Neural cell (in vitro differentiated cells): ENCODE measurements around the gene PLCL2. TPM values are rescaled to one million over a fixed set of nuclear protein-coding genes. Genes with fewer than 3 reads are reported as not detected.

ENCODE experiments used
- H2AFZ ChIP-seq: fragments of 200-600, 300-800 bp; sonication (generic), shearing (Covaris generic); 2 replicates; pipeline ENCODE4 v1.6.0; 2014; ENCODE audit warnings: low read depth, mild to moderate bottlenecking, antibody characterized with exemption, low read length, moderate library complexity
- H3F3A ChIP-seq: fragments of 200-600 bp; shearing (Covaris generic); 2 replicates; pipeline ENCODE4 v1.6.1; 2016; ENCODE audit warnings: mild to moderate bottlenecking, moderate library complexity, mixed read lengths, antibody characterized with exemption, low read length; ENCODE audit not compliant: insufficient read depth, poor library complexity, severe bottlenecking
- H3K27ac ChIP-seq: fragments of 200-600, 300-800 bp; sonication (generic), shearing (Covaris generic); 2 replicates; pipeline ENCODE4 v1.5.1; 2014; ENCODE audit warnings: mild to moderate bottlenecking, low read length, moderate library complexity
- H3K27me3 ChIP-seq: fragments of 300-800, 200-600 bp; sonication (generic), shearing (Covaris generic); 2 replicates; pipeline ENCODE4 v1.6.0; 2014; ENCODE audit warnings: mild to moderate bottlenecking, low read depth, low read length, moderate library complexity; ENCODE audit not compliant: insufficient read depth
- H3K36me3 ChIP-seq: fragments of 300-800, 200-600 bp; sonication (generic), shearing (Covaris generic); 2 replicates; pipeline ENCODE4 v1.5.1; 2014; ENCODE audit warnings: mild to moderate bottlenecking, antibody characterized with exemption, low read length, moderate library complexity; ENCODE audit not compliant: insufficient read depth
- H3K4me2 ChIP-seq: fragments of 300-800, 200-600 bp; sonication (generic), shearing (Covaris generic); 2 replicates; pipeline ENCODE4 v1.6.0; 2014; ENCODE audit warnings: mild to moderate bottlenecking, low read length
- H3K4me3 ChIP-seq: fragments of 300-800, 200-600 bp; sonication (generic), shearing (Covaris generic); 2 replicates; pipeline ENCODE4 v1.5.1; 2014; ENCODE audit warnings: mild to moderate bottlenecking, low read length, moderate library complexity
- H3K79me2 ChIP-seq: fragments of 200-600 bp; shearing (Covaris generic); replicated peaks from 2 replicates; pipeline ENCODE4 v1.6.0; 2014; ENCODE audit warnings: mild to moderate bottlenecking, low read length, moderate library complexity; ENCODE audit not compliant: insufficient read depth
- H3K9ac ChIP-seq: fragments of 300-800, 200-600 bp; sonication (generic), shearing (Covaris generic); 2 replicates; pipeline ENCODE4 v1.6.1; 2016; ENCODE audit warnings: mild to moderate bottlenecking, low read length, mixed read lengths
- H3K9me2 ChIP-seq: fragments of 200-600 bp; shearing (Covaris generic); 2 replicates; pipeline ENCODE4 v1.6.1; 2016; ENCODE audit warnings: mild to moderate bottlenecking, low read length, mixed read lengths; ENCODE audit not compliant: insufficient read depth
- H3K9me3 ChIP-seq: fragments of 200-600, 300-800 bp; sonication (generic), shearing (Covaris generic); 2 replicates; pipeline ENCODE4 v1.6.1; 2016; ENCODE audit warnings: mild to moderate bottlenecking, mixed run types, low read length, moderate library complexity, mixed read lengths
- H4K20me1 ChIP-seq: fragments of 200-600 bp; shearing (Covaris generic); 2 replicates; pipeline ENCODE4 v1.6.1; 2016; ENCODE audit warnings: mild to moderate bottlenecking, mixed run types; ENCODE audit not compliant: insufficient read depth
- EP300 ChIP-seq: fragments of 450-650 bp; conservative IDR thresholded peaks from 2 replicates; pipeline ENCODE4 v1.6.1; 2014; ENCODE audit warnings: antibody characterized with exemption, mild to moderate bottlenecking, moderate library complexity; ENCODE audit not compliant: poor library complexity, severe bottlenecking
- EZH2 ChIP-seq: fragments of 200-600, 300-800 bp; shearing (Covaris generic), sonication (generic); IDR thresholded peaks from 2 replicates; pipeline ENCODE4 v1.6.1; 2014; ENCODE audit warnings: antibody characterized with exemption, low read length, borderline replicate concordance, mild to moderate bottlenecking; ENCODE audit not compliant: insufficient read depth, poor library complexity, severe bottlenecking
- MXI1 ChIP-seq: fragments of 450-650 bp; conservative IDR thresholded peaks from 2 replicates; pipeline ENCODE4 v1.6.1; 2014; ENCODE audit warnings: antibody characterized with exemption, mild to moderate bottlenecking; ENCODE audit not compliant: poor library complexity, severe bottlenecking
- POLR2AphosphoS5 ChIP-seq: IDR thresholded peaks from 2 replicates; pipeline ENCODE4 v1.6.1; 2012
- RAD21 ChIP-seq: fragments of 450-650 bp; conservative IDR thresholded peaks from 2 replicates; pipeline ENCODE4 v1.6.1; 2014; ENCODE audit warnings: antibody characterized with exemption, mild to moderate bottlenecking, moderate library complexity
- SMC3 ChIP-seq: fragments of 450-650 bp; conservative IDR thresholded peaks from 2 replicates; pipeline ENCODE4 v1.6.1; 2014; ENCODE audit warnings: antibody characterized with exemption, mild to moderate bottlenecking, moderate library complexity; ENCODE audit not compliant: poor library complexity
- TAF1 ChIP-seq: IDR thresholded peaks from 2 replicates; pipeline ENCODE4 v1.6.1; 2012; ENCODE audit warnings: low read depth
- polyA plus RNA-seq: library from polyadenylated mRNA; depleted of rRNA; stranded (reverse); fragments of >200 nt; gene quantifications from 2 replicates; pipeline ENCODE4 v1.2.3, GENCODE V29; 2014
- TF ChIP-seq, protein P1 (sequence below): IDR thresholded peaks from 2 replicates; pipeline ENCODE4 v1.6.1; 2012; ENCODE audit warnings: borderline replicate concordance
- TF ChIP-seq, protein P2 (sequence below): fragments of 450-650 bp; IDR thresholded peaks from 2 replicates; pipeline ENCODE4 v1.5.1; 2014; ENCODE audit warnings: antibody characterized with exemption, mild to moderate bottlenecking, moderate library complexity; ENCODE audit not compliant: poor library complexity, severe bottlenecking

PLCL2 gene
- polyA plus RNA-seq, 1 donor from 2014 or later: 69.8 TPM

- peaks cover 30% of the 10 kb centered on the region for H3K79me2 ChIP-seq
- TF ChIP-seq MXI1 (no peak), RAD21 (no peak), TAF1 (no peak), EZH2 (no peak), EP300 (no peak), SMC3 (no peak), POLR2AphosphoS5 (no peak)
- TF ChIP-seq, protein P1, sequence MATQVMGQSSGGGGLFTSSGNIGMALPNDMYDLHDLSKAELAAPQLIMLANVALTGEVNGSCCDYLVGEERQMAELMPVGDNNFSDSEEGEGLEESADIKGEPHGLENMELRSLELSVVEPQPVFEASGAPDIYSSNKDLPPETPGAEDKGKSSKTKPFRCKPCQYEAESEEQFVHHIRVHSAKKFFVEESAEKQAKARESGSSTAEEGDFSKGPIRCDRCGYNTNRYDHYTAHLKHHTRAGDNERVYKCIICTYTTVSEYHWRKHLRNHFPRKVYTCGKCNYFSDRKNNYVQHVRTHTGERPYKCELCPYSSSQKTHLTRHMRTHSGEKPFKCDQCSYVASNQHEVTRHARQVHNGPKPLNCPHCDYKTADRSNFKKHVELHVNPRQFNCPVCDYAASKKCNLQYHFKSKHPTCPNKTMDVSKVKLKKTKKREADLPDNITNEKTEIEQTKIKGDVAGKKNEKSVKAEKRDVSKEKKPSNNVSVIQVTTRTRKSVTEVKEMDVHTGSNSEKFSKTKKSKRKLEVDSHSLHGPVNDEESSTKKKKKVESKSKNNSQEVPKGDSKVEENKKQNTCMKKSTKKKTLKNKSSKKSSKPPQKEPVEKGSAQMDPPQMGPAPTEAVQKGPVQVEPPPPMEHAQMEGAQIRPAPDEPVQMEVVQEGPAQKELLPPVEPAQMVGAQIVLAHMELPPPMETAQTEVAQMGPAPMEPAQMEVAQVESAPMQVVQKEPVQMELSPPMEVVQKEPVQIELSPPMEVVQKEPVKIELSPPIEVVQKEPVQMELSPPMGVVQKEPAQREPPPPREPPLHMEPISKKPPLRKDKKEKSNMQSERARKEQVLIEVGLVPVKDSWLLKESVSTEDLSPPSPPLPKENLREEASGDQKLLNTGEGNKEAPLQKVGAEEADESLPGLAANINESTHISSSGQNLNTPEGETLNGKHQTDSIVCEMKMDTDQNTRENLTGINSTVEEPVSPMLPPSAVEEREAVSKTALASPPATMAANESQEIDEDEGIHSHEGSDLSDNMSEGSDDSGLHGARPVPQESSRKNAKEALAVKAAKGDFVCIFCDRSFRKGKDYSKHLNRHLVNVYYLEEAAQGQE: no peak
- TF ChIP-seq, protein P2, sequence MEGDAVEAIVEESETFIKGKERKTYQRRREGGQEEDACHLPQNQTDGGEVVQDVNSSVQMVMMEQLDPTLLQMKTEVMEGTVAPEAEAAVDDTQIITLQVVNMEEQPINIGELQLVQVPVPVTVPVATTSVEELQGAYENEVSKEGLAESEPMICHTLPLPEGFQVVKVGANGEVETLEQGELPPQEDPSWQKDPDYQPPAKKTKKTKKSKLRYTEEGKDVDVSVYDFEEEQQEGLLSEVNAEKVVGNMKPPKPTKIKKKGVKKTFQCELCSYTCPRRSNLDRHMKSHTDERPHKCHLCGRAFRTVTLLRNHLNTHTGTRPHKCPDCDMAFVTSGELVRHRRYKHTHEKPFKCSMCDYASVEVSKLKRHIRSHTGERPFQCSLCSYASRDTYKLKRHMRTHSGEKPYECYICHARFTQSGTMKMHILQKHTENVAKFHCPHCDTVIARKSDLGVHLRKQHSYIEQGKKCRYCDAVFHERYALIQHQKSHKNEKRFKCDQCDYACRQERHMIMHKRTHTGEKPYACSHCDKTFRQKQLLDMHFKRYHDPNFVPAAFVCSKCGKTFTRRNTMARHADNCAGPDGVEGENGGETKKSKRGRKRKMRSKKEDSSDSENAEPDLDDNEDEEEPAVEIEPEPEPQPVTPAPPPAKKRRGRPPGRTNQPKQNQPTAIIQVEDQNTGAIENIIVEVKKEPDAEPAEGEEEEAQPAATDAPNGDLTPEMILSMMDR: no peak
- peak overlapping the region; percentile 84 for H3K4me3 ChIP-seq
- peak overlapping the region; percentile 95 for H3K9ac ChIP-seq
- no peak overlapping the region for H2AFZ ChIP-seq
- H3K4me2 ChIP-seq: no peak overlapping the region
- no peaks in the 10 kb centered on the region for H4K20me1 ChIP-seq
- no peaks in the 10 kb centered on the region for H3K36me3 ChIP-seq
- H3K27me3 ChIP-seq: no peaks in the 10 kb centered on the region
- no peaks in the 10 kb centered on the region for H3K9me2 ChIP-seq
- H3K9me3 ChIP-seq: no peaks in the 10 kb centered on the region
- no peaks in the 10 kb centered on the region for H3F3A ChIP-seq
- H3K27ac ChIP-seq: peak overlapping the region; percentile 95
These were observed 1.6 kb upstream of the PLCL2 start for GRCh38 chr3:16883057-16883722.

DNA sequence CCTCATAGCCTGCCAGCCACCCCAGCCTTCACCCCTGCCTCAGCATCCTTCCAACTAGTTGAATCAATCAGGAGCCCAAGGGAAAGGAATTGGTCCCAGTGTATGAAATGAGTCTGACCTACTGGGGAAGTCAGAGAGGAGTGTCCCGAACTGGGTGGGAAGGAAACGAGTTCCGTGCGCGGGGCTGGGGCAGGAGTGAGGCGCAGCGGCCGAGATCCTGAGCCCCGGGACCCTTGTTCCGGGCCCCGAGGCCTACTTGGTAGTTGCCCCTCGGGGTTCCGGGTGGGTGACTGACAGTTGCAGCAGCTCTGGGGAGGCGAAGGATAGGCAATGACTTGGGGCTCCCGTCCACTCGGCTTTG, 1.1 kb upstream of the PLCL2 start:
- peak overlapping the region; percentile 84 for H3K4me3 ChIP-seq
- H2AFZ ChIP-seq: no peak overlapping the region
- peak overlapping the region; percentile 95 for H3K9ac ChIP-seq
- TF ChIP-seq, protein P1: no peak
- TF ChIP-seq, protein P2: no peak
- TF ChIP-seq TAF1 (no peak), POLR2AphosphoS5 (no peak), MXI1 (no peak), EP300 (no peak), EZH2 (no peak)
- no peaks in the 10 kb centered on the region for H3K27me3 ChIP-seq
- no peaks in the 10 kb centered on the region for H3K36me3 ChIP-seq
- peak overlapping the region; percentile 95 for H3K27ac ChIP-seq
- no peaks in the 10 kb centered on the region for H3K9me3 ChIP-seq
- no peaks in the 10 kb centered on the region for H4K20me1 ChIP-seq
- H3K4me2 ChIP-seq: no peak overlapping the region
- H3K79me2 ChIP-seq: peaks cover 35% of the 10 kb centered on the region
- H3F3A ChIP-seq: no peaks in the 10 kb centered on the region
- H3K9me2 ChIP-seq: no peaks in the 10 kb centered on the region
